IMR-90 (cell line): Measurements from ENCODE around the gene TP53BP2. TPM values are rescaled to one million over a fixed set of nuclear protein-coding genes. Genes with fewer than 3 reads are reported as not detected.

Source experiments
- ATAC-seq: fragments of 200-7000 bp; cut with Tn5 transposase; 2 replicates; pipeline ENCODE4 v1.9.1; 2020; ENCODE audit warnings: low read depth, mild to moderate bottlenecking, moderate library complexity
- BruUV-seq: library from RNA; stranded (reverse); fragments of 400-500 nt; replicated peaks from 2 replicates; lab custom pipeline; 2021; lab: Mats Ljungman, UMichigan
- CTCF ChIA-PET: fragments of 300-600 bp; formaldehyde crosslinking; extraction: SDS; loops from one replicate; lab custom pipeline; 2021; ENCODE audit warnings: antibody characterized with exemption; lab: Yijun Ruan, JAX
- POLR2A ChIA-PET: fragments of 300-600 bp; sonication (Branson Sonifier 250); formaldehyde crosslinking; loops from one replicate; lab custom pipeline; 2022; ENCODE audit warnings: antibody characterized with exemption; ENCODE audit not compliant: unreplicated experiment; lab: Charles Lee
- DNase-seq: peaks from one replicate; pipeline ENCODE4 v3.0.0; 2013
- H2AFZ ChIP-seq: replicated peaks from 2 replicates; pipeline ENCODE3; 2013; ENCODE audit warnings: low read length, mild to moderate bottlenecking; ENCODE audit not compliant: poor library complexity
- H2AK5ac ChIP-seq: 2 replicates; pipeline ENCODE4 v1.6.1; 2013; ENCODE audit warnings: low read depth, low read length, inconsistent platforms
- H2AK9ac ChIP-seq: replicated peaks from 2 replicates; pipeline ENCODE3; 2013; ENCODE audit warnings: mild to moderate bottlenecking, low read depth, low read length, moderate library complexity; ENCODE audit not compliant: poor library complexity
- H2BK120ac ChIP-seq: 2 replicates; pipeline ENCODE4 v1.6.1; 2013; ENCODE audit warnings: low read depth, low read length, inconsistent platforms
- H2BK15ac ChIP-seq: 3 replicates; pipeline ENCODE4 v1.6.1; 2013; ENCODE audit warnings: low read depth, low read length, inconsistent platforms
- H2BK20ac ChIP-seq: 2 replicates; pipeline ENCODE4 v1.6.1; 2013; ENCODE audit warnings: low read depth, mild to moderate bottlenecking, inconsistent platforms, low read length, moderate library complexity
- H2BK5ac ChIP-seq: 2 replicates; pipeline ENCODE4 v1.6.1; 2013; ENCODE audit warnings: mild to moderate bottlenecking, low read depth, low read length, inconsistent platforms; ENCODE audit not compliant: poor library complexity, severe bottlenecking
- H3K14ac ChIP-seq: replicated peaks from 2 replicates; pipeline ENCODE4 v1.6.1; 2013; ENCODE audit warnings: low read depth, low read length, inconsistent platforms
- H3K18ac ChIP-seq: 2 replicates; pipeline ENCODE4 v1.6.1; 2013; ENCODE audit warnings: low read depth, low read length, control low read depth
- H3K23ac ChIP-seq: 2 replicates; pipeline ENCODE4 v1.6.1; 2013; ENCODE audit warnings: low read depth, low read length, inconsistent platforms
- H3K27ac ChIP-seq: 2 replicates; pipeline ENCODE4 v1.5.1; 2013; ENCODE audit warnings: mild to moderate bottlenecking, control low read depth, low read length; ENCODE audit not compliant: insufficient read depth
- H3K27me3 ChIP-seq: 2 replicates; pipeline ENCODE4 v1.6.1; 2013; ENCODE audit warnings: low read length; ENCODE audit not compliant: control insufficient read depth, insufficient read depth
- H3K36me3 ChIP-seq: 2 replicates; pipeline ENCODE4 v1.6.1; 2013; ENCODE audit warnings: low read length, mixed read lengths; ENCODE audit not compliant: control insufficient read depth, insufficient read depth
- H3K4ac ChIP-seq: 2 replicates; pipeline ENCODE4 v1.6.1; 2013; ENCODE audit warnings: low read depth, low read length, inconsistent platforms
- H3K4me1 ChIP-seq: 2 replicates; pipeline ENCODE4 v1.6.1; 2013; ENCODE audit warnings: low read length, mixed read lengths; ENCODE audit not compliant: control insufficient read depth, insufficient read depth
- H3K4me2 ChIP-seq: 2 replicates; pipeline ENCODE4 v1.6.1; 2013; ENCODE audit warnings: low read depth, mild to moderate bottlenecking, control low read depth, low read length, moderate library complexity
- H3K4me3 ChIP-seq: 2 replicates; pipeline ENCODE4 v1.5.1; 2013; ENCODE audit warnings: low read depth, mild to moderate bottlenecking, control low read depth, low read length, moderate library complexity; ENCODE audit not compliant: insufficient read depth
- H3K56ac ChIP-seq: 2 replicates; pipeline ENCODE4 v1.6.1; 2013; ENCODE audit warnings: low read length, inconsistent platforms; ENCODE audit not compliant: insufficient read depth; ENCODE audit errors: extremely low read depth
- H3K79me1 ChIP-seq, 2 experiments: 2 replicates each; pipeline ENCODE4 v1.6.1; 2013; ENCODE audit warnings: low read length in 2 of 2, inconsistent platforms in 1 of 2, low read depth in 1 of 2
- H3K9ac ChIP-seq: 2 replicates; pipeline ENCODE4 v1.6.1; 2013; ENCODE audit warnings: low read depth, low read length, control low read depth
- H3K9me1 ChIP-seq: 2 replicates; pipeline ENCODE4 v1.6.1; 2013; ENCODE audit warnings: low read length, inconsistent platforms; ENCODE audit not compliant: insufficient read depth
- H3K9me3 ChIP-seq: 2 replicates; pipeline ENCODE4 v1.6.1; 2013; ENCODE audit warnings: low read length; ENCODE audit not compliant: control insufficient read depth, insufficient read depth
- H4K20me1 ChIP-seq: 2 replicates; pipeline ENCODE4 v1.6.1; 2013; ENCODE audit warnings: low read length, inconsistent platforms; ENCODE audit not compliant: insufficient read depth
- H4K5ac ChIP-seq: 2 replicates; pipeline ENCODE4 v1.6.1; 2013; ENCODE audit warnings: mild to moderate bottlenecking, low read depth, low read length, control low read depth
- H4K8ac ChIP-seq, 2 experiments: 2 replicates each; pipeline ENCODE4 v1.6.1; 2013; ENCODE audit warnings: low read depth in 2 of 2, low read length in 2 of 2, control low read depth in 1 of 2, inconsistent platforms in 1 of 2
- H4K91ac ChIP-seq: 2 replicates; pipeline ENCODE4 v1.6.1; 2013; ENCODE audit warnings: low read depth, low read length, inconsistent platforms; ENCODE audit not compliant: insufficient read depth
- BHLHE40 ChIP-seq: fragments of 150-350 bp; IDR thresholded peaks from 2 replicates; pipeline ENCODE4 v1.6.1; 2016; ENCODE audit warnings: mild to moderate bottlenecking, low read depth, low read length
- CEBPB ChIP-seq: IDR thresholded peaks from 2 replicates; pipeline ENCODE4 v1.6.1; 2012; ENCODE audit warnings: low read depth, low read length, improper control_type of control experiment
- FOS ChIP-seq: fragments of 150-350 bp; IDR thresholded peaks from 2 replicates; pipeline ENCODE4 v1.6.1; 2016; ENCODE audit warnings: low read depth, low read length
- MAZ ChIP-seq: IDR thresholded peaks from 2 replicates; pipeline ENCODE4 v1.6.1; 2012; ENCODE audit warnings: low read depth, mild to moderate bottlenecking, low read length, improper control_type of control experiment, moderate library complexity, borderline replicate concordance
- MXI1 ChIP-seq: IDR thresholded peaks from 2 replicates; pipeline ENCODE4 v1.6.1; 2012; ENCODE audit warnings: low read depth, mild to moderate bottlenecking, low read length, moderate library complexity, borderline replicate concordance
- NFE2L2 ChIP-seq: fragments of 150-350 bp; IDR thresholded peaks from 2 replicates; pipeline ENCODE4 v1.6.1; 2016; ENCODE audit warnings: low read depth, mild to moderate bottlenecking, low read length
- POLR2A ChIP-seq: IDR thresholded peaks from 2 replicates; pipeline ENCODE4 v1.6.1; 2012; ENCODE audit warnings: mild to moderate bottlenecking, low read depth, low read length
- RAD21 ChIP-seq: IDR thresholded peaks from 2 replicates; pipeline ENCODE4 v1.6.1; 2012; ENCODE audit warnings: low read length, improper control_type of control experiment
- RCOR1 ChIP-seq: IDR thresholded peaks from 2 replicates; pipeline ENCODE4 v1.6.1; 2012; ENCODE audit warnings: mild to moderate bottlenecking, low read length, improper control_type of control experiment; ENCODE audit not compliant: insufficient replicate concordance
- RFX5 ChIP-seq: IDR thresholded peaks from 2 replicates; pipeline ENCODE4 v1.8.0; 2012; ENCODE audit warnings: low read depth, mild to moderate bottlenecking, low read length, moderate library complexity
- SMC3 ChIP-seq: fragments of 150-350 bp; IDR thresholded peaks from 2 replicates; pipeline ENCODE4 v1.6.1; 2016; ENCODE audit warnings: low read depth, mild to moderate bottlenecking, antibody characterized with exemption, low read length, moderate library complexity
- WGBS, 2 experiments: methylation state at CpG; one replicate each; pipeline versions ENCODE4 v1.1.5 to v1.1.7; 2013; ENCODE audit warnings: missing lambda C conversion rate in 2 of 2; ENCODE audit not compliant: insufficient read length in 1 of 2; ENCODE audit errors: extremely low coverage in 2 of 2; 5-methylcytosine and 5-hydroxymethylcytosine counted together
- dilution Hi-C: fragments of 300-500 bp; cut with HindIII; formaldehyde crosslinking; loops from one replicate; pipeline ENCODE4 v1.14.3; 2018; ENCODE audit warnings: low sequenced_read_pairs; ENCODE audit not compliant: unreplicated experiment
- in situ Hi-C: fragments of 300-500 bp; cut with MboI; formaldehyde crosslinking; loops from 3 replicates; pipeline ENCODE4 v1.14.3; 2019; ENCODE audit warnings: low sequenced_read_pairs, inconsistent platforms, mixed read lengths
- intact Hi-C: fragments of 100-400 bp; cut with micrococcal nuclease; formaldehyde crosslinking; loops from 2 replicates; pipeline ENCODE4 v1.10.0; 2022
- polyA plus RNA-seq, 3 experiments: library from polyadenylated mRNA; depleted of rRNA; stranded (reverse); fragments of >200 nt; gene quantifications; 2 replicates each; pipeline ENCODE4 v1.2.3, GENCODE V29; 2012; ENCODE audit warnings: low replicate concordance in 1 of 3
- total RNA-seq: library from RNA; depleted of rRNA; stranded (reverse); fragments of >200 nt; gene quantifications from 2 replicates; pipeline ENCODE4 v1.2.3, GENCODE V29; 2012
- TF ChIP-seq, protein P1 (sequence below): conservative IDR thresholded peaks from 2 replicates; pipeline ENCODE4 v1.5.1; 2012; ENCODE audit warnings: mild to moderate bottlenecking, low read depth, low read length, improper control_type of control experiment
- TF ChIP-seq, protein P2 (sequence below): fragments of 150-350 bp; IDR thresholded peaks from 2 replicates; pipeline ENCODE4 v1.6.1; 2016; ENCODE audit warnings: low read depth, mild to moderate bottlenecking, low read length, moderate library complexity, borderline replicate concordance

TP53BP2 gene
- total and polyA plus RNA-seq, 2 of the 4 experiments (the other 2 are of a cell fraction), result 19.9 to 35.0 TPM

DNA sequence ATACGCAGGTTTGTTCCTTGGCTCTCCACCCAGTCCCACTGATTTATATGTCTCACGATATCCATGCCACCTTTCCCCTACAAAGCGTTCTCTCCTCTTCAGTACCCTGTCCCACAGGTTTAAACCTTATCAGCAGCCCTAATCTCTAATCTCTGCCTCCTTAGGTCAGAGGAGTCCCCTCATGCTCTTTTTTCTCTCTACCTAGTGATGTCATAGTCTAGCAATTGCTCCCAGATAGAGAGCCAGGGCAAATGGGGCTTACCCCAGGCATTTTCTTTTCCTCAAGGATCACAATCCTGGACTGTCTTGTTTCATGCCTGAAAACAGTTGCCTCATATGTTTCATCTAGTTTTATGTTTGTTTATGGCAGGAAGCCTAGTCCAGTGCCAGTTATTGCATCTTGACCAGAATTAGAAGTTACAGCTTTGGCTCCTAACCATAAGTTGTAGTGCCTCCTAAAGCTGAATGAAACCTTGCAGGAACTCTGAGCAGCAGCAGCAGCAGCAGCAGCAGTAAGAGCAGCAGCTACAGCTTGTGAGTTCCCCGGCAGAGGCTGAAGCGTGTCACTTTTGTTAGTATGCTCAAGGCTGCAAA, 26.7 kb upstream of the TP53BP2 start:
- ChIA-PET POLR2A (no interaction called here), CTCF (no interaction called here)
- ATAC-seq (peak; percentile 27), DNase-seq (no peak)
- in situ Hi-C loops, result no loop called here
- Histone ChIP-seq H3K9me1 (0 out of 2 replicates have a peak, but pooled peaks cover 3% of the 10 kb centered on the region), H4K8ac (no peak overlapping the region), H3K4me3 (no peak overlapping the region), H3K27ac (no peak overlapping the region), H2BK5ac (no peak overlapping the region), H2BK15ac (no peak overlapping the region), H3K4me1 (no peaks in the 10 kb centered on the region), H3K79me1 (no peaks in the 10 kb centered on the region), H2BK20ac (no peak overlapping the region), H3K9me3 (peaks cover 3% of the 10 kb centered on the region; the same call in 1 of the 2 replicates), H2BK120ac (no peak overlapping the region), H2AK5ac (no peak overlapping the region), H4K91ac (no peak overlapping the region), H3K4ac (no peak overlapping the region), H3K9ac (no peak overlapping the region), H3K14ac (no peak overlapping the region), H3K36me3 (no peaks in the 10 kb centered on the region), H2AK9ac (no peak overlapping the region), H3K27me3 (peaks cover 13% of the 10 kb centered on the region), H4K5ac (no peak overlapping the region), H3K4me2 (no peak overlapping the region), H2AFZ (no peak overlapping the region), H3K23ac (no peak overlapping the region), H3K56ac (no peak overlapping the region), H4K20me1 (no peaks in the 10 kb centered on the region), H3K18ac (no peak overlapping the region)
- BruUV-seq, result no TSS peak
- no peak for TF ChIP-seq MXI1
- TF ChIP-seq CEBPB, result no peak
- no peak for TF ChIP-seq RCOR1
- TF ChIP-seq NFE2L2, result no peak
- no peak for TF ChIP-seq SMC3
- TF ChIP-seq RAD21, result no peak
- TF ChIP-seq, protein P1, sequence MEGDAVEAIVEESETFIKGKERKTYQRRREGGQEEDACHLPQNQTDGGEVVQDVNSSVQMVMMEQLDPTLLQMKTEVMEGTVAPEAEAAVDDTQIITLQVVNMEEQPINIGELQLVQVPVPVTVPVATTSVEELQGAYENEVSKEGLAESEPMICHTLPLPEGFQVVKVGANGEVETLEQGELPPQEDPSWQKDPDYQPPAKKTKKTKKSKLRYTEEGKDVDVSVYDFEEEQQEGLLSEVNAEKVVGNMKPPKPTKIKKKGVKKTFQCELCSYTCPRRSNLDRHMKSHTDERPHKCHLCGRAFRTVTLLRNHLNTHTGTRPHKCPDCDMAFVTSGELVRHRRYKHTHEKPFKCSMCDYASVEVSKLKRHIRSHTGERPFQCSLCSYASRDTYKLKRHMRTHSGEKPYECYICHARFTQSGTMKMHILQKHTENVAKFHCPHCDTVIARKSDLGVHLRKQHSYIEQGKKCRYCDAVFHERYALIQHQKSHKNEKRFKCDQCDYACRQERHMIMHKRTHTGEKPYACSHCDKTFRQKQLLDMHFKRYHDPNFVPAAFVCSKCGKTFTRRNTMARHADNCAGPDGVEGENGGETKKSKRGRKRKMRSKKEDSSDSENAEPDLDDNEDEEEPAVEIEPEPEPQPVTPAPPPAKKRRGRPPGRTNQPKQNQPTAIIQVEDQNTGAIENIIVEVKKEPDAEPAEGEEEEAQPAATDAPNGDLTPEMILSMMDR, result no peak
- TF ChIP-seq BHLHE40, result no peak
- no peak for TF ChIP-seq MAZ
- TF ChIP-seq, protein P2, sequence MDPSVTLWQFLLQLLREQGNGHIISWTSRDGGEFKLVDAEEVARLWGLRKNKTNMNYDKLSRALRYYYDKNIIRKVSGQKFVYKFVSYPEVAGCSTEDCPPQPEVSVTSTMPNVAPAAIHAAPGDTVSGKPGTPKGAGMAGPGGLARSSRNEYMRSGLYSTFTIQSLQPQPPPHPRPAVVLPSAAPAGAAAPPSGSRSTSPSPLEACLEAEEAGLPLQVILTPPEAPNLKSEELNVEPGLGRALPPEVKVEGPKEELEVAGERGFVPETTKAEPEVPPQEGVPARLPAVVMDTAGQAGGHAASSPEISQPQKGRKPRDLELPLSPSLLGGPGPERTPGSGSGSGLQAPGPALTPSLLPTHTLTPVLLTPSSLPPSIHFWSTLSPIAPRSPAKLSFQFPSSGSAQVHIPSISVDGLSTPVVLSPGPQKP, result no peak
- TF ChIP-seq FOS, result no peak
- no peak for TF ChIP-seq RFX5
- no peak for TF ChIP-seq POLR2A
- intact Hi-C loops, result no loop called here
- dilution Hi-C loops, result no loop called here
- WGBS, 2 experiments, result 83% methylated on average over 2 of the region's 5 CpGs; no CpG with 5 or more reads in 1 of the 2 experiments
